ENCODE measurements around the gene MLPH. TPM values are rescaled to one million over a fixed set of nuclear protein-coding genes. Genes with fewer than 3 reads are reported as not detected.

The MLPH gene
- total and polyA plus RNA-seq, 2 of the 4 experiments (the other 2 are of a cell fraction): 13.8 to 21.6 TPM

- TF ChIP-seq CTCF (conservative IDR thresholded peaks at IDR 0.05; ENCODE audit: low read depth, low read length) (peak; percentile 33; the same call in 1 of the 2 replicates), NFE2L2 (IDR thresholded peaks at IDR 0.05; ENCODE audit: low read depth, low read length) (no peak)
These were observed 3.9 kb upstream of the MLPH start (continued) for GRCh38 chr2:237483018-237483731.

- Histone ChIP-seq H3K14ac (replicated peaks; ENCODE audit: low read depth, low read length) (no peak overlapping the region), H4K5ac (ENCODE audit: low read depth, low read length) (no peak overlapping the region), H3K4me3 (ENCODE audit: insufficient read depth, low read depth, low read length) (no peak overlapping the region), H3K9me1 (ENCODE audit: insufficient read depth, low read length) (peaks cover 11% of the 10 kb centered on the region), H3K9me3 (ENCODE audit: control insufficient read depth, insufficient read depth, low read length) (no peaks in the 10 kb centered on the region), H3K4me2 (ENCODE audit: low read depth, low read length) (no peak overlapping the region), H3K79me1 (ENCODE audit: low read depth in 1 of 2, low read length in 2 of 2) (peaks cover 3 to 46% of the 10 kb centered on the region in 2 experiments; a peak in 3 of 4 replicates), H2BK120ac (ENCODE audit: low read depth, low read length) (peak overlapping the region; percentile 48), H2BK15ac (ENCODE audit: low read depth, low read length) (0 out of 3 replicates have a peak overlapping the region, but pooled peaks have one; percentile 23), H3K4ac (ENCODE audit: low read depth, low read length) (0 out of 2 replicates have a peak overlapping the region, but pooled peaks have one; percentile 3), H2BK5ac (ENCODE audit: low read depth, low read length, poor library complexity, severe bottlenecking) (no peak overlapping the region), H3K36me3 (ENCODE audit: control insufficient read depth, insufficient read depth, low read length) (no peaks in the 10 kb centered on the region), H3K27ac (ENCODE audit: insufficient read depth, low read length) (no peak overlapping the region), H2AK9ac (replicated peaks; ENCODE audit: low read depth, low read length, poor library complexity) (no peak overlapping the region), H3K23ac (ENCODE audit: low read depth, low read length) (peak overlapping the region; percentile 41; the same call in 1 of the 2 replicates), H3K56ac (ENCODE audit: extremely low read depth, insufficient read depth, low read length) (no peak overlapping the region), H4K20me1 (ENCODE audit: insufficient read depth, low read length) (no peaks in the 10 kb centered on the region), H3K4me1 (ENCODE audit: control insufficient read depth, insufficient read depth, low read length) (peaks cover 18% of the 10 kb centered on the region), H4K91ac (ENCODE audit: insufficient read depth, low read depth, low read length) (no peak overlapping the region), H2AK5ac (ENCODE audit: low read depth, low read length) (peak overlapping the region; percentile 51; the same call in 1 of the 2 replicates), H2BK20ac (ENCODE audit: low read depth, low read length) (no peak overlapping the region), H3K9ac (ENCODE audit: low read depth, low read length) (no peak overlapping the region), H3K18ac (ENCODE audit: low read depth, low read length) (no peak overlapping the region), H4K8ac (ENCODE audit: low read depth in 2 of 2, low read length in 2 of 2) (no peak overlapping the region), H3K27me3 (ENCODE audit: control insufficient read depth, insufficient read depth, low read length) (no peaks in the 10 kb centered on the region), H2AFZ (replicated peaks; ENCODE audit: low read length, poor library complexity) (no peak overlapping the region)
- BruUV-seq (replicated peaks): no TSS peak
- DNase-seq (no peak), ATAC-seq (ENCODE audit: low read depth) (no peak)
- dilution Hi-C loops (cut with HindIII; ENCODE audit: low sequenced_read_pairs, unreplicated experiment): no loop called here
- intact Hi-C loops (cut with micrococcal nuclease): no loop called here
- ChIA-PET POLR2A (ENCODE audit: unreplicated experiment) (no interaction called here), CTCF (interaction anchor here (0.7 to 0.9 kb wide), 2 partner anchors 10 to 194 kb away, joined by 3 read pairs; no protein-coding TSS in a partner anchor)
- no CpG with 5 or more reads among the region's 1 CpG for WGBS, 2 experiments (ENCODE audit: extremely low coverage in 2 of 2, insufficient read length in 1 of 2)
- in situ Hi-C loops (cut with MboI; ENCODE audit: low sequenced_read_pairs): no loop called here
- TF ChIP-seq CHD1 (IDR thresholded peaks at IDR 0.05; ENCODE audit: low read depth, low read length) (no peak), MAZ (IDR thresholded peaks at IDR 0.05; ENCODE audit: borderline replicate concordance, low read depth, low read length) (no peak), NFE2L2 (IDR thresholded peaks at IDR 0.05; ENCODE audit: low read depth, low read length) (no peak), MXI1 (IDR thresholded peaks at IDR 0.05; ENCODE audit: borderline replicate concordance, low read depth, low read length) (no peak), RCOR1 (IDR thresholded peaks at IDR 0.05; ENCODE audit: insufficient replicate concordance, low read length) (no peak), POLR2A (IDR thresholded peaks at IDR 0.05; ENCODE audit: low read depth, low read length) (no peak), RAD21 (IDR thresholded peaks at IDR 0.05; ENCODE audit: low read length) (no peak), MAFK (IDR thresholded peaks at IDR 0.05; ENCODE audit: low read depth, low read length) (no peak), CTCF (conservative IDR thresholded peaks at IDR 0.05; ENCODE audit: low read depth, low read length) (no peak), ELK1 (IDR thresholded peaks at IDR 0.05; ENCODE audit: borderline replicate concordance, low read depth, low read length) (no peak)
These were observed 1.7 kb upstream of the MLPH start for GRCh38 chr2:237485304-237485703.

Measured in IMR-90 (cell line).